GM12878 (cell line): ENCODE results near the gene ALPK1. TPM values are rescaled to one million over a fixed set of nuclear protein-coding genes. Genes with fewer than 3 reads are reported as not detected.
"Not testable (repeated sequence)": the region's sequence is repeated elsewhere in the genome, so short reads cannot be mapped to it uniquely, and the experiment has no call there.

Source experiments
- ATAC-seq: fragments of 200-7000 bp; cut with Tn5 transposase; 3 replicates; pipeline ENCODE4 v1.9.1; 2020; ENCODE audit warnings: mild to moderate bottlenecking, moderate library complexity
- BruUV-seq: library from RNA; stranded (reverse); fragments of 400-500 nt; replicated peaks from 2 replicates; lab custom pipeline; 2021; lab: Mats Ljungman, UMichigan
- CTCF ChIA-PET: fragments of 300-600 bp; sonication (Branson Sonifier 250); formaldehyde crosslinking; extraction: SDS; loops from one replicate; lab custom pipeline; 2021; ENCODE audit warnings: inconsistent platforms; lab: Yijun Ruan, JAX
- POLR2A ChIA-PET: fragments of 350-600 bp; formaldehyde crosslinking; extraction: SDS; loops from one replicate; lab custom pipeline; 2021; ENCODE audit warnings: inconsistent platforms; lab: Charles Lee
- RAD21 ChIA-PET: fragments of 300-600 bp; sonication (Branson Sonifier 250); formaldehyde crosslinking; loops from one replicate; lab custom pipeline; 2023; ENCODE audit warnings: antibody characterized with exemption; ENCODE audit not compliant: unreplicated experiment; lab: Charles Lee
- SMC1A ChIA-PET: fragments of 300-600 bp; sonication (Branson Sonifier 250); formaldehyde crosslinking; loops from one replicate; lab custom pipeline; 2023; ENCODE audit not compliant: unreplicated experiment, uncharacterized antibody; lab: Charles Lee
- DNase-seq: peaks from one replicate; pipeline ENCODE4 v3.0.0-alpha.2; 2011; ENCODE audit warnings: low read depth, low spot score
- FAIRE-seq: peaks from 3 replicates; lab custom pipeline; 2011; peaks lifted over from hg19 to GRCh38; lab: Jason Lieb, UNC
- H2AFZ ChIP-seq: 2 replicates; pipeline ENCODE4 v1.6.0; 2011; ENCODE audit warnings: low read depth, low read length, control low read depth; ENCODE audit not compliant: control insufficient read depth
- H3K27ac ChIP-seq: 2 replicates; pipeline ENCODE4 v1.5.1; 2011; ENCODE audit warnings: control low read depth; ENCODE audit not compliant: control insufficient read depth, insufficient read depth
- H3K27me3 ChIP-seq, 2 experiments: replicated peaks in 1 of 2; 2 replicates each; pipeline versions ENCODE4 v1.6.0 to v1.6.1; 2011; ENCODE audit warnings: low read length in 1 of 2; ENCODE audit not compliant: control insufficient read depth in 2 of 2, insufficient read depth in 2 of 2
- H3K36me3 ChIP-seq, 2 experiments: 2 replicates each; pipeline ENCODE4 v1.5.1; 2011; ENCODE audit warnings: low read length in 1 of 2; ENCODE audit not compliant: control insufficient read depth in 2 of 2, insufficient read depth in 2 of 2
- H3K4me1 ChIP-seq: 2 replicates; pipeline ENCODE4 v1.6.1; 2011; ENCODE audit warnings: mild to moderate bottlenecking, low read length, moderate library complexity, mixed read lengths; ENCODE audit not compliant: control insufficient read depth, insufficient read depth
- H3K4me2 ChIP-seq: 2 replicates; pipeline ENCODE4 v1.6.0; 2011; ENCODE audit warnings: control low read depth; ENCODE audit not compliant: control insufficient read depth, insufficient read depth
- H3K4me3 ChIP-seq: fragments of 200-600 bp; sonication (generic); 2 replicates; pipeline ENCODE4 v1.5.1; 2016
- H3K79me2 ChIP-seq: 2 replicates; pipeline ENCODE4 v1.6.0; 2011; ENCODE audit warnings: low read length; ENCODE audit not compliant: control insufficient read depth, insufficient read depth
- H3K9ac ChIP-seq: 2 replicates; pipeline ENCODE4 v1.8.0; 2011; ENCODE audit warnings: low read length, control low read depth, mixed read lengths; ENCODE audit not compliant: control insufficient read depth, insufficient read depth
- H3K9me3 ChIP-seq: replicated peaks from 3 replicates; pipeline ENCODE4 v1.5.1; 2011; ENCODE audit warnings: mild to moderate bottlenecking, low read length; ENCODE audit not compliant: control insufficient read depth, insufficient read depth
- H4K20me1 ChIP-seq: 2 replicates; pipeline ENCODE4 v1.6.0; 2011; ENCODE audit not compliant: control insufficient read depth, insufficient read depth
- BACH1 ChIP-seq: fragments of 450-650 bp; IDR thresholded peaks from 2 replicates; pipeline ENCODE4 v1.6.1; 2017; ENCODE audit warnings: mild to moderate bottlenecking, borderline replicate concordance
- CBFB ChIP-seq: IDR thresholded peaks from 2 replicates; pipeline ENCODE4 v1.6.1; 2016; ENCODE audit warnings: antibody characterized with exemption, low read depth
- POLR2AphosphoS5 ChIP-seq: IDR thresholded peaks from 2 replicates; pipeline ENCODE4 v1.6.1; 2011; ENCODE audit warnings: mild to moderate bottlenecking, low read length, inconsistent platforms
- WGBS: methylation state at CpG from one replicate; pipeline ENCODE4 v1.1.6; 2016; ENCODE audit warnings: low lambda C conversion rate; ENCODE audit not compliant: insufficient replicate concordance, insufficient coverage; ENCODE audit errors: missing lambda C conversion rate; 5-methylcytosine and 5-hydroxymethylcytosine counted together
- in situ Hi-C: fragments of 300-500 bp; cut with MboI; formaldehyde crosslinking; loops from 9 replicates; pipeline ENCODE4 v1.14.3; 2018; ENCODE audit warnings: mixed read lengths
- intact Hi-C: fragments of 100-400 bp; cut with micrococcal nuclease; formaldehyde crosslinking; loops from one replicate; pipeline ENCODE4 v1.14.2; 2022; ENCODE audit not compliant: unreplicated experiment
- polyA plus RNA-seq, 11 experiments: library from polyadenylated mRNA; depleted of rRNA in 4 of 11; unstranded in 6 of 11; stranded (reverse) in 5 of 11; fragments of >200 nt; fragmentation: Nextera tagmentation in 4 of 11; fragmentation: Illumina TruSeq in 1 of 11; extraction: Ambion mirVana in 4 of 11; extraction: Trizol in 1 of 11; gene quantifications; 1 replicate in 1 of 11; 2 replicates in 10 of 11; pipeline versions ENCODE4 v1.2.1 to v1.2.3, GENCODE V29; 2011 to 2016; ENCODE audit warnings: inconsistent platforms in 2 of 11, missing spikeins in 2 of 11, low read depth in 1 of 11
- total RNA-seq, 4 experiments: library from RNA; depleted of rRNA in 3 of 4; stranded (reverse); fragments of >200 nt in 3 of 4; fragmentation: Illumina TruSeq in 1 of 4; extraction: Trizol in 1 of 4; gene quantifications; 2 replicates each; pipeline versions ENCODE4 v1.2.1 to v1.2.3, GENCODE V29; 2013 to 2021

The ALPK1 gene
- total and polyA plus RNA-seq, 10 of the 15 experiments (the other 5 are each of a cell fraction or from before 2014, with no cell fraction given): 8.5 to 32.3 (median 22.6) TPM

- ChIA-PET CTCF (interaction anchor here (1.0 to 4.2 kb wide), 7 partner anchors 9 to 235 kb away, joined by 3 to 22 read pairs (median 10); partner anchors contain the start of gene NEUROG2), RAD21 (interaction anchor here (0.8 to 14.1 kb wide), 9 partner anchors 9 to 235 kb away, joined by 3 to 151 read pairs (median 6); partner anchors contain the start of genes ALPK1 and NEUROG2), POLR2A (interaction anchor here (0.6 to 6.9 kb wide), 7 partner anchors 7 to 240 kb away, joined by 4 to 55 read pairs (median 5); partner anchors contain the start of gene NEUROG2), SMC1A (interaction anchor here (1.1 to 22.9 kb wide), 7 partner anchors 9 to 235 kb away, joined by 3 to 247 read pairs (median 5); partner anchors contain the start of gene ALPK1)
- WGBS: 0% methylated on average over 2 of the region's 2 CpGs
- H3K9me3 ChIP-seq, BruUV-seq, H4K20me1 ChIP-seq, H2AFZ ChIP-seq, H3K27me3 ChIP-seq, ATAC-seq, DNase-seq, FAIRE-seq: not testable (repeated sequence)
- peak overlapping the region; percentile 92 for H3K4me2 ChIP-seq
- peak overlapping the region; percentile 80 for H3K4me3 ChIP-seq
- in situ Hi-C loops: loop anchor here (5.0 kb wide), 1 partner anchor 40 kb away; no protein-coding TSS in a partner anchor
- intact Hi-C loops: loop anchor here (5.0 to 10.0 kb wide), 2 partner anchors 240 to 1483 kb away; partner anchors contain the start of gene CAMK2D
- H3K79me2 ChIP-seq: peaks cover 100% of the 10 kb centered on the region
- peak overlapping the region; percentile 99 for H3K27ac ChIP-seq
- peak overlapping the region; percentile 99; the same call in 1 of the 2 replicates for H3K9ac ChIP-seq
- peaks cover 2 to 16% of the 10 kb centered on the region in 2 experiments; a peak in 3 of 4 replicates for H3K36me3 ChIP-seq
- TF ChIP-seq CBFB (0 out of 2 replicates have a peak, but pooled peaks have one; percentile 17), POLR2AphosphoS5 (peak; percentile 45; the same call in 1 of the 2 replicates), BACH1 (0 out of 2 replicates have a peak, but pooled peaks have one; percentile 23)
- peaks cover 17% of the 10 kb centered on the region for H3K4me1 ChIP-seq
These were observed 15.2 kb upstream of the ALPK1 start for GRCh38 chr4:112281895-112282398.
